PC-9 (cell line): ENCODE results near the gene ZFAND6.

ENCODE experiments used
- CTCF ChIP-seq: fragments of 200-600 bp; sonication (generic); conservative IDR thresholded peaks from 2 replicates; pipeline ENCODE4 v1.6.1; 2017; ENCODE audit warnings: mixed run types, antibody characterized with exemption, mild to moderate bottlenecking, moderate library complexity
- EZH2 ChIP-seq: fragments of 200-600 bp; sonication (generic); IDR thresholded peaks from 2 replicates; pipeline ENCODE4 v1.8.0; 2017; ENCODE audit warnings: antibody characterized with exemption, low read depth

DNA sequence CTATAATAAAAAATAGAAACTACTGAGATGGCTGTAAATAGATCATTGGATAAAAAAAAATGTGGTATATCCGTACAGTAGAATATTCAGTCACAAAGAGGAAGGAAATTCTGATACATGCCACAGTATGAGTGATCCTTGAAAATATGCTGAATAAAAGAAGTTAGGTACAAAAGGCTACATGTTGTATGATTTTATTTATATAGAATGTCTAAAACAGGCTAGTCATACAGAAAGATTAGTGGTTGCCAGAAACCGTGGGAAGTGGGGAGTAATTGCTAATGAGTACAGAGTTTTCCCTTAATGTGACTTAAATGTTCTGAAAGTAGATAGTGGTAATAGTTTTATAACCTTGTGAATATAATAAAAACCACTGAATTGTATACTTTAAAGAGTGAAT lies 68.4 kb downstream of the ZFAND6 start:
- TF ChIP-seq CTCF: no peak
- TF ChIP-seq EZH2: no peak
